CD14-positive monocyte (primary cell): Measurements from ENCODE around the gene MIEF1. TPM values are rescaled to one million over a fixed set of nuclear protein-coding genes. Genes with fewer than 3 reads are reported as not detected.

ENCODE experiments used
- DNase-seq, 3 donors: peaks; one replicate each; pipeline ENCODE4 v3.0.0-alpha.2; 2011 to 2022
- H2AFZ ChIP-seq: 2 replicates; pipeline ENCODE4 v1.6.0; 2012; ENCODE audit warnings: mild to moderate bottlenecking, low read depth, low read length, inconsistent platforms; ENCODE audit not compliant: insufficient read depth, poor library complexity, severe bottlenecking
- H3K27ac ChIP-seq, 2 donors: 1 replicate in 1 of 2; 2 replicates in 1 of 2; pipeline ENCODE4 v1.5.1; 2012 to 2013; ENCODE audit warnings: low read length in 2 of 2, control low read depth in 1 of 2, inconsistent platforms in 1 of 2, low read depth in 1 of 2, mild to moderate bottlenecking in 1 of 2
- H3K27me3 ChIP-seq, 2 donors: one replicate each; pipeline versions ENCODE4 v1.6.0 to v1.6.1; 2011 to 2013; ENCODE audit warnings: low read length in 2 of 2; ENCODE audit not compliant: control insufficient read depth in 2 of 2, insufficient read depth in 2 of 2
- H3K36me3 ChIP-seq, 2 donors: replicated peaks in 1 of 2; 1 replicate in 1 of 2; 2 replicates in 1 of 2; pipeline versions ENCODE4 v1.5.1 to v1.6.1; 2012 to 2013; ENCODE audit warnings: low read length in 2 of 2, control low read depth in 1 of 2, inconsistent platforms in 1 of 2, mild to moderate bottlenecking in 1 of 2; ENCODE audit not compliant: insufficient read depth in 2 of 2, control insufficient read depth in 1 of 2
- H3K4me1 ChIP-seq, 2 donors: 1 replicate in 1 of 2; 2 replicates in 1 of 2; pipeline versions ENCODE4 v1.5.1 to v1.6.1; 2012 to 2013; ENCODE audit warnings: low read length in 2 of 2, control low read depth in 1 of 2, inconsistent platforms in 1 of 2, mild to moderate bottlenecking in 1 of 2, moderate library complexity in 1 of 2; ENCODE audit not compliant: insufficient read depth in 2 of 2, control insufficient read depth in 1 of 2
- H3K4me2 ChIP-seq: replicated peaks from 2 replicates; pipeline ENCODE3; 2012; ENCODE audit warnings: low read length, moderate library complexity, mild to moderate bottlenecking; ENCODE audit not compliant: poor library complexity, severe bottlenecking; ENCODE audit errors: extremely low read depth
- H3K4me3 ChIP-seq, 3 experiments: fragments of 200-600 bp in 1 of 3; sonication (generic) in 1 of 3; replicated peaks in 1 of 3; 1 replicate in 2 of 3; 2 replicates in 1 of 3; pipeline ENCODE4 v1.5.1; 2011 to 2013; ENCODE audit warnings: low read length in 3 of 3, mild to moderate bottlenecking in 3 of 3, control low read depth in 2 of 3, low read depth in 2 of 3, inconsistent platforms in 1 of 3, moderate library complexity in 1 of 3
- H3K79me2 ChIP-seq: 2 replicates; pipeline ENCODE4 v1.6.0; 2012; ENCODE audit warnings: mild to moderate bottlenecking, control low read depth, inconsistent platforms, low read length, moderate library complexity; ENCODE audit not compliant: insufficient read depth
- H3K9ac ChIP-seq: 2 replicates; pipeline ENCODE4 v1.6.0; 2017; ENCODE audit warnings: low read length, mild to moderate bottlenecking; ENCODE audit not compliant: insufficient read depth, poor library complexity, severe bottlenecking
- H3K9me3 ChIP-seq, 2 donors: replicated peaks in 1 of 2; 1 replicate in 1 of 2; 2 replicates in 1 of 2; pipeline versions ENCODE4 v1.5.1 to v1.6.1; 2012 to 2013; ENCODE audit warnings: low read length in 2 of 2, control low read depth in 1 of 2; ENCODE audit not compliant: control insufficient read depth in 1 of 2, insufficient read depth in 1 of 2
- H4K20me1 ChIP-seq: 2 replicates; pipeline ENCODE4 v1.6.0; 2012; ENCODE audit warnings: mild to moderate bottlenecking, low read length, control low read depth, moderate library complexity; ENCODE audit not compliant: insufficient read depth
- H3K27ac Mint-ChIP-seq, 7 donors: one replicate each; pipeline ENCODE4 v1.8.0; 2020; ENCODE audit warnings: mild to moderate bottlenecking in 7 of 7, mixed read lengths in 7 of 7, moderate library complexity in 6 of 7, inconsistent platforms in 2 of 7
- H3K27me3 Mint-ChIP-seq, 3 donors: one replicate each; pipeline ENCODE4 v1.8.0; 2021 to 2022; ENCODE audit warnings: low read depth in 3 of 3, mild to moderate bottlenecking in 3 of 3, mixed read lengths in 3 of 3, moderate library complexity in 3 of 3, inconsistent platforms in 1 of 3
- H3K36me3 Mint-ChIP-seq, 2 donors: one replicate each; pipeline ENCODE4 v1.8.0; 2020; ENCODE audit warnings: mixed read lengths in 2 of 2, inconsistent platforms in 1 of 2, mild to moderate bottlenecking in 1 of 2
- H3K4me1 Mint-ChIP-seq: one replicate; pipeline ENCODE4 v1.8.0; 2020; ENCODE audit warnings: mild to moderate bottlenecking, mixed read lengths
- H3K4me3 Mint-ChIP-seq, 2 donors: one replicate each; pipeline ENCODE4 v1.8.0; 2020; ENCODE audit warnings: mild to moderate bottlenecking in 2 of 2, mixed read lengths in 2 of 2, moderate library complexity in 1 of 2
- H3K9me3 Mint-ChIP-seq, 7 donors: one replicate each; pipeline ENCODE4 v1.8.0; 2020 to 2022; ENCODE audit warnings: mixed read lengths in 7 of 7, mild to moderate bottlenecking in 6 of 7, moderate library complexity in 6 of 7, inconsistent platforms in 2 of 7
- WGBS: methylation state at CpG from one replicate; pipeline ENCODE4 v1.1.5; 2013; ENCODE audit warnings: missing lambda C conversion rate; ENCODE audit not compliant: insufficient coverage; 5-methylcytosine and 5-hydroxymethylcytosine counted together
- intact Hi-C, 2 donors: fragments of 100-400 bp; cut with micrococcal nuclease; formaldehyde crosslinking; loops; one replicate each; pipeline versions ENCODE4 v1.15.0 to v1.15.1; 2023
- polyA plus RNA-seq, 3 donors: library from polyadenylated mRNA; depleted of rRNA in 1 of 3; unstranded in 2 of 3; stranded (reverse) in 1 of 3; fragments of 300-500 nt in 2 of 3; fragments of >200 nt in 1 of 3; fragmentation: Illumina TruSeq in 2 of 3; gene quantifications; 1 replicate in 2 of 3; 2 replicates in 1 of 3; pipeline ENCODE4 v1.2.3, GENCODE V29; 2012 to 2021
- TF ChIP-seq, protein P1 (sequence below): fragments of 200-600 bp; IDR thresholded peaks from one replicate; pipeline ENCODE4 v1.8.0; 2022; ENCODE audit warnings: antibody characterized with exemption, mild to moderate bottlenecking

MIEF1 gene
- polyA plus RNA-seq, 3 donors = 9.4 to 14.0 (median 13.3) TPM

DNA sequence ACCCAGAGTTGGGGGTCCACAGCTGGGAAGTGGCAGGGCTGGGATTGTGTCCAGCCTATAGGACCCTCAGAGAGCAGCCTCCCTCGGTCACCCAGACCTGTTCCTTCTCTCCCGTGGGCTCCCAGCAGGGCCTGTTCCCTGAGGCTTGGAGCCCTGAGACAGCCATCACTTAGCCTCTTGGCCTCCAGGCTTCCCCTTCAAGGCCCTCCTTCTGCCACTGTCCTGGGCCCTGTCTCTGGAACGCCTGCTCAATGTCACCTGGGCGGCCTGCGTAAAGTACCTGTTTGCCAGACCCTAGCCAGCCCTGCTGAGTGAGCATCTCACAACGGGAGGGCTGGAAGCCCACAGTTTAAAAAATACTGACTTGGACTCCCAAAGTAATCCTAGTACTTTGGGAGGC lies 38.8 kb upstream of the MIEF1 start:
- H4K20me1 ChIP-seq = no peaks in the 10 kb centered on the region
- peaks cover 18% of the 10 kb centered on the region for H3K4me1 Mint-ChIP-seq

GRCh38 chr22:39463931-39464390 lies 38.1 kb upstream of the MIEF1 start:
- Mint-ChIP-seq H3K9me3 (peaks cover 0 to 8% (median 0%) of the 10 kb centered on the region in 7 donors), H3K27ac (peak overlapping the region in 2 of 7 donors; percentile 15 to 24), H3K36me3 (no peaks in the 10 kb centered on the region), H3K27me3 (peaks cover 18 to 32% (median 19%) of the 10 kb centered on the region in 3 donors), H3K4me1 (peaks cover 25% of the 10 kb centered on the region), H3K4me3 (no peak overlapping the region)
- H3K9ac ChIP-seq = no peak overlapping the region
- no peak overlapping the region for H3K4me2 ChIP-seq
- TF ChIP-seq, protein P1, sequence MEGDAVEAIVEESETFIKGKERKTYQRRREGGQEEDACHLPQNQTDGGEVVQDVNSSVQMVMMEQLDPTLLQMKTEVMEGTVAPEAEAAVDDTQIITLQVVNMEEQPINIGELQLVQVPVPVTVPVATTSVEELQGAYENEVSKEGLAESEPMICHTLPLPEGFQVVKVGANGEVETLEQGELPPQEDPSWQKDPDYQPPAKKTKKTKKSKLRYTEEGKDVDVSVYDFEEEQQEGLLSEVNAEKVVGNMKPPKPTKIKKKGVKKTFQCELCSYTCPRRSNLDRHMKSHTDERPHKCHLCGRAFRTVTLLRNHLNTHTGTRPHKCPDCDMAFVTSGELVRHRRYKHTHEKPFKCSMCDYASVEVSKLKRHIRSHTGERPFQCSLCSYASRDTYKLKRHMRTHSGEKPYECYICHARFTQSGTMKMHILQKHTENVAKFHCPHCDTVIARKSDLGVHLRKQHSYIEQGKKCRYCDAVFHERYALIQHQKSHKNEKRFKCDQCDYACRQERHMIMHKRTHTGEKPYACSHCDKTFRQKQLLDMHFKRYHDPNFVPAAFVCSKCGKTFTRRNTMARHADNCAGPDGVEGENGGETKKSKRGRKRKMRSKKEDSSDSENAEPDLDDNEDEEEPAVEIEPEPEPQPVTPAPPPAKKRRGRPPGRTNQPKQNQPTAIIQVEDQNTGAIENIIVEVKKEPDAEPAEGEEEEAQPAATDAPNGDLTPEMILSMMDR = no peak
- no peak overlapping the region for H3K27ac ChIP-seq
- intact Hi-C loops = no loop called here
- DNase-seq = no peak
- H3K27me3 ChIP-seq = peaks cover 0 to 8% of the 10 kb centered on the region in 2 donors
- H4K20me1 ChIP-seq = no peaks in the 10 kb centered on the region
- H2AFZ ChIP-seq = no peak overlapping the region
- no peaks in the 10 kb centered on the region for H3K36me3 ChIP-seq
- H3K4me1 ChIP-seq = peaks cover 12% of the 10 kb centered on the region in 2 donors
- H3K4me3 ChIP-seq = no peak overlapping the region
- H3K79me2 ChIP-seq = no peaks in the 10 kb centered on the region
- H3K9me3 ChIP-seq = no peaks in the 10 kb centered on the region
- 38% methylated on average over 10 of the region's 10 CpGs for WGBS

More for the DNA sequence above, 38.8 kb upstream of the MIEF1 start:
- 100% methylated on average over 3 of the region's 6 CpGs for WGBS
- H3K4me2 ChIP-seq = no peak overlapping the region
- Mint-ChIP-seq H3K27ac (no peak overlapping the region), H3K9me3 (peaks cover 0 to 14% (median 4%) of the 10 kb centered on the region in 7 donors), H3K4me3 (no peak overlapping the region), H3K36me3 (peaks cover 0 to 3% of the 10 kb centered on the region in 2 donors), H3K27me3 (peaks cover 23 to 34% (median 24%) of the 10 kb centered on the region in 3 donors)
- H3K4me3 ChIP-seq = no peak overlapping the region
- H3K79me2 ChIP-seq = no peaks in the 10 kb centered on the region
- peaks cover 0 to 4% of the 10 kb centered on the region in 2 donors for H3K9me3 ChIP-seq
- intact Hi-C loops = no loop called here
- no peak for DNase-seq
- peaks cover 5 to 6% of the 10 kb centered on the region in 2 donors for H3K4me1 ChIP-seq
- H3K27ac ChIP-seq = no peak overlapping the region
- TF ChIP-seq, protein P1 = no peak
- H3K36me3 ChIP-seq = no peaks in the 10 kb centered on the region
- no peak overlapping the region for H2AFZ ChIP-seq
- no peak overlapping the region for H3K9ac ChIP-seq
- H3K27me3 ChIP-seq = peaks cover 5 to 15% of the 10 kb centered on the region in 2 donors
